PFSK-1 (cell line): Measurements from ENCODE around the gene NXF3.

Experiments
- FOXP2 ChIP-seq: optimal IDR thresholded peaks from 2 replicates; pipeline ENCODE3; 2011; ENCODE audit warnings: borderline replicate concordance, control low read depth, inconsistent platforms; ENCODE audit not compliant: insufficient read depth; ENCODE audit errors: extremely low read length, extremely low read depth
- POLR2AphosphoS5 ChIP-seq: IDR thresholded peaks from 2 replicates; pipeline ENCODE4 v1.6.1; 2012; ENCODE audit warnings: low read depth, mild to moderate bottlenecking, control low read depth, low read length, moderate library complexity
- SIN3A ChIP-seq: IDR thresholded peaks from 2 replicates; pipeline ENCODE4 v1.6.1; 2012; ENCODE audit warnings: mild to moderate bottlenecking, low read length, moderate library complexity, borderline replicate concordance; ENCODE audit not compliant: insufficient read depth
- TAF1 ChIP-seq: IDR thresholded peaks from 2 replicates; pipeline ENCODE4 v1.6.1; 2012; ENCODE audit warnings: low read length, control low read depth, borderline replicate concordance; ENCODE audit not compliant: insufficient read depth
- TF ChIP-seq, protein P1 (sequence below), 2 experiments: IDR thresholded peaks; 2 replicates each; pipeline versions ENCODE4 v1.6.1 to v1.8.0; 2011 to 2012; ENCODE audit warnings: low read depth in 2 of 2, low read length in 2 of 2, control low read depth in 1 of 2, inconsistent platforms in 1 of 2, mild to moderate bottlenecking in 1 of 2, moderate library complexity in 1 of 2; ENCODE audit not compliant: insufficient read depth in 1 of 2

The NXF3 gene

DNA sequence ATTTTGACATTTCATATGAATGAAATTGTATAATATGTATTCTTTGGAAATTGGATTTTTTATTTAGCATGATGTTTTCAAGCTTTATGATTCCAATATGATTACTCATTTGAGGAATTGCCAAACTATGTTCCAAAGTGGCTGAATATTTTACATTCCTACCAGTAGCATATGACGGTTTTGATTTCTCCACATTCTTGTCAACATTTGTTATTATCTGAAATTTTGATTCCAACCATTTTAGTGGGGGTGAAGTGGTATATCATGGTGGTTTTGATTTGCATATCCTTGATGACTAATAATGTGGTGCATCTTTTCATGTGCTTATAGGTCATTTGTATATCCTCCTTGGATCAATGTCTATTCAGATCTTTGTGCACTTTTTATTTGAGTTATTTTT lies 26.3 kb downstream of the NXF3 start:
- TF ChIP-seq POLR2AphosphoS5 (no peak), FOXP2 (no peak), TAF1 (no peak), SIN3A (no peak)
- TF ChIP-seq, protein P1, sequence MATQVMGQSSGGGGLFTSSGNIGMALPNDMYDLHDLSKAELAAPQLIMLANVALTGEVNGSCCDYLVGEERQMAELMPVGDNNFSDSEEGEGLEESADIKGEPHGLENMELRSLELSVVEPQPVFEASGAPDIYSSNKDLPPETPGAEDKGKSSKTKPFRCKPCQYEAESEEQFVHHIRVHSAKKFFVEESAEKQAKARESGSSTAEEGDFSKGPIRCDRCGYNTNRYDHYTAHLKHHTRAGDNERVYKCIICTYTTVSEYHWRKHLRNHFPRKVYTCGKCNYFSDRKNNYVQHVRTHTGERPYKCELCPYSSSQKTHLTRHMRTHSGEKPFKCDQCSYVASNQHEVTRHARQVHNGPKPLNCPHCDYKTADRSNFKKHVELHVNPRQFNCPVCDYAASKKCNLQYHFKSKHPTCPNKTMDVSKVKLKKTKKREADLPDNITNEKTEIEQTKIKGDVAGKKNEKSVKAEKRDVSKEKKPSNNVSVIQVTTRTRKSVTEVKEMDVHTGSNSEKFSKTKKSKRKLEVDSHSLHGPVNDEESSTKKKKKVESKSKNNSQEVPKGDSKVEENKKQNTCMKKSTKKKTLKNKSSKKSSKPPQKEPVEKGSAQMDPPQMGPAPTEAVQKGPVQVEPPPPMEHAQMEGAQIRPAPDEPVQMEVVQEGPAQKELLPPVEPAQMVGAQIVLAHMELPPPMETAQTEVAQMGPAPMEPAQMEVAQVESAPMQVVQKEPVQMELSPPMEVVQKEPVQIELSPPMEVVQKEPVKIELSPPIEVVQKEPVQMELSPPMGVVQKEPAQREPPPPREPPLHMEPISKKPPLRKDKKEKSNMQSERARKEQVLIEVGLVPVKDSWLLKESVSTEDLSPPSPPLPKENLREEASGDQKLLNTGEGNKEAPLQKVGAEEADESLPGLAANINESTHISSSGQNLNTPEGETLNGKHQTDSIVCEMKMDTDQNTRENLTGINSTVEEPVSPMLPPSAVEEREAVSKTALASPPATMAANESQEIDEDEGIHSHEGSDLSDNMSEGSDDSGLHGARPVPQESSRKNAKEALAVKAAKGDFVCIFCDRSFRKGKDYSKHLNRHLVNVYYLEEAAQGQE (IDR thresholded peaks at IDR 0.05; ENCODE audit: insufficient read depth in 1 of 2, low read depth in 2 of 2, low read length in 2 of 2), result no peak

- TF ChIP-seq, protein P1 (IDR thresholded peaks at IDR 0.05; ENCODE audit: insufficient read depth in 1 of 2, low read depth in 2 of 2, low read length in 2 of 2), result no peak
- no peak for TF ChIP-seq SIN3A
- no peak for TF ChIP-seq POLR2AphosphoS5
- TF ChIP-seq FOXP2, result no peak
- no peak for TF ChIP-seq TAF1
Measured at GRCh38 chrX:103063918-103064434, 29.0 kb downstream of the NXF3 start, which contains the start of gene BEX1. Gene BEX1, minus strand, starts transcription at chrX:103064171. Its CDS starts 897 bp downstream, at chrX:103063274.

- TF ChIP-seq TAF1, result no peak
- TF ChIP-seq, protein P1 (IDR thresholded peaks at IDR 0.05; ENCODE audit: insufficient read depth in 1 of 2, low read depth in 2 of 2, low read length in 2 of 2), result peak; percentile 78 to 93
Measured at GRCh38 chrX:103063191-103063845, 29.6 kb downstream of the NXF3 start.

GRCh38 chrX:103061486-103061885 lies 31.5 kb downstream of the NXF3 start:
- TF ChIP-seq FOXP2 (no peak), SIN3A (no peak), TAF1 (no peak), POLR2AphosphoS5 (no peak)
- TF ChIP-seq, protein P1 (IDR thresholded peaks at IDR 0.05; ENCODE audit: insufficient read depth in 1 of 2, low read depth in 2 of 2, low read length in 2 of 2), result no peak

DNA sequence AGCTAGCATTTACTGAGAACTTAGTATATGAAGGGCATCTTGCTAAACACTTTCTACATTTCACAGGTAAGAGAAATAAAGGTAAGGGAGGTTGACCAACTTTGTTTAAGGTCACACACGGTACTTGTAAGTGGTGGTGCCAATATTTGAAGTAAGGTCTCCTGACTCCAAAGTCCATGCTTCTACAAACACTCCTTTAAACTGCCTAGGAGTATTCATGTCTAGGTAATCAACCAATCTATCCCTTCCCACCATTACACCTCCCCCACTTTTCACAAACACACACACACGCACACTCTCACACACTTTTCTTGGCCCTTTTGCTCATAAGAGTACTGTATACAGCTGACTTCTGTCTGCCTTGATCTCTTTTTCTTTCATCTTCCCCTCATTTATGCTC lies 36.0 kb downstream of the NXF3 start:
- no peak for TF ChIP-seq TAF1
- TF ChIP-seq FOXP2, result no peak
- TF ChIP-seq SIN3A, result no peak
- TF ChIP-seq POLR2AphosphoS5, result no peak
- TF ChIP-seq, protein P1 (IDR thresholded peaks at IDR 0.05; ENCODE audit: insufficient read depth in 1 of 2, low read depth in 2 of 2, low read length in 2 of 2), result no peak
